H9 (cell line): ENCODE data around the gene ALDH1A3. TPM values are rescaled to one million over a fixed set of nuclear protein-coding genes. Genes with fewer than 3 reads are reported as not detected.

Experiments
- DNase-seq: peaks from one replicate; pipeline ENCODE4 v3.0.0-alpha.2; 2017
- H2AFZ ChIP-seq: one replicate; pipeline ENCODE4 v1.6.1; 2013; ENCODE audit warnings: mild to moderate bottlenecking, low read length, control low read depth, moderate library complexity
- H2AK5ac ChIP-seq: 2 replicates; pipeline ENCODE4 v1.6.1; 2013; ENCODE audit warnings: low read length, control low read depth, mixed read lengths; ENCODE audit not compliant: insufficient read length
- H2BK120ac ChIP-seq: one replicate; pipeline ENCODE4 v1.6.1; 2013; ENCODE audit warnings: low read depth, mild to moderate bottlenecking, low read length, control low read depth, inconsistent platforms; ENCODE audit not compliant: poor library complexity, severe bottlenecking
- H2BK12ac ChIP-seq: 2 replicates; pipeline ENCODE4 v1.6.1; 2013; ENCODE audit warnings: low read length, control low read depth, mixed read lengths, low read depth; ENCODE audit not compliant: insufficient read length
- H2BK15ac ChIP-seq: 2 replicates; pipeline ENCODE4 v1.6.1; 2013; ENCODE audit warnings: low read depth, low read length, control low read depth
- H2BK20ac ChIP-seq: one replicate; pipeline ENCODE4 v1.6.1; 2013; ENCODE audit warnings: low read depth, mild to moderate bottlenecking, low read length, control low read depth, inconsistent platforms; ENCODE audit not compliant: poor library complexity, severe bottlenecking
- H2BK5ac ChIP-seq: 2 replicates; pipeline ENCODE4 v1.6.1; 2013; ENCODE audit warnings: low read length, control low read depth, mixed read lengths; ENCODE audit not compliant: insufficient read length
- H3K14ac ChIP-seq: 2 replicates; pipeline ENCODE4 v1.6.1; 2013; ENCODE audit warnings: low read length, control low read depth; ENCODE audit not compliant: insufficient read depth
- H3K18ac ChIP-seq: 2 replicates; pipeline ENCODE4 v1.6.1; 2013; ENCODE audit warnings: low read depth, mild to moderate bottlenecking, mixed read lengths, low read length, control low read depth; ENCODE audit not compliant: insufficient read length
- H3K23ac ChIP-seq: 2 replicates; pipeline ENCODE4 v1.6.1; 2013; ENCODE audit warnings: low read length, control low read depth, mixed read lengths, low read depth; ENCODE audit not compliant: insufficient read length
- H3K23me2 ChIP-seq: 2 replicates; pipeline ENCODE4 v1.6.1; 2013; ENCODE audit warnings: low read depth, mild to moderate bottlenecking, mixed read lengths, low read length, control low read depth; ENCODE audit not compliant: insufficient read length, poor library complexity, severe bottlenecking
- H3K27ac ChIP-seq: 2 replicates; pipeline ENCODE4 v1.5.1; 2013; ENCODE audit warnings: low read length, control low read depth, mixed read lengths, low read depth; ENCODE audit not compliant: insufficient read length
- H3K27me3 ChIP-seq: 2 replicates; pipeline ENCODE4 v1.6.1; 2013; ENCODE audit warnings: low read length, control low read depth, inconsistent platforms; ENCODE audit not compliant: insufficient read depth
- H3K4ac ChIP-seq: 2 replicates; pipeline ENCODE4 v1.6.1; 2013; ENCODE audit warnings: low read depth, mild to moderate bottlenecking, control low read depth, inconsistent platforms, low read length, moderate library complexity
- H3K4me1 ChIP-seq: 2 replicates; pipeline ENCODE4 v1.6.1; 2013; ENCODE audit warnings: low read length, control low read depth, inconsistent platforms; ENCODE audit not compliant: insufficient read depth
- H3K4me2 ChIP-seq: 2 replicates; pipeline ENCODE4 v1.6.1; 2013; ENCODE audit warnings: low read length, control low read depth, mixed read lengths; ENCODE audit not compliant: insufficient read length, insufficient read depth
- H3K56ac ChIP-seq: 2 replicates; pipeline ENCODE4 v1.6.1; 2013; ENCODE audit warnings: low read depth, mild to moderate bottlenecking, mixed read lengths, low read length, control low read depth; ENCODE audit not compliant: insufficient read length
- H3K79me1 ChIP-seq: 2 replicates; pipeline ENCODE4 v1.6.1; 2013; ENCODE audit warnings: low read depth, mild to moderate bottlenecking, moderate library complexity, low read length, control low read depth, inconsistent platforms; ENCODE audit not compliant: insufficient read depth, poor library complexity, severe bottlenecking
- H3K79me2 ChIP-seq: 2 replicates; pipeline ENCODE4 v1.6.1; 2013; ENCODE audit warnings: low read length, control low read depth, inconsistent platforms; ENCODE audit not compliant: insufficient read depth
- H3K9ac ChIP-seq: 2 replicates; pipeline ENCODE4 v1.6.1; 2013; ENCODE audit warnings: low read length, control low read depth, mixed read lengths; ENCODE audit not compliant: insufficient read length; ENCODE audit errors: extremely low read depth
- H3K9me3 ChIP-seq: one replicate; pipeline ENCODE4 v1.6.1; 2013; ENCODE audit warnings: low read depth, low read length, inconsistent platforms; ENCODE audit not compliant: control insufficient read depth
- H3T11ph ChIP-seq: one replicate; pipeline ENCODE4 v1.6.1; 2013; ENCODE audit warnings: mild to moderate bottlenecking, low read length, control low read depth, inconsistent platforms
- H4K20me1 ChIP-seq: one replicate; pipeline ENCODE4 v1.6.1; 2013; ENCODE audit not compliant: control insufficient read depth, insufficient read length, insufficient read depth
- H4K5ac ChIP-seq: 2 replicates; pipeline ENCODE4 v1.6.1; 2013; ENCODE audit warnings: low read depth, mild to moderate bottlenecking, mixed read lengths, low read length, control low read depth; ENCODE audit not compliant: insufficient read length
- H4K8ac ChIP-seq: replicated peaks from 2 replicates; pipeline ENCODE4 v1.6.1; 2013; ENCODE audit warnings: low read length, control low read depth, mixed read lengths, low read depth; ENCODE audit not compliant: insufficient read length
- H4K91ac ChIP-seq: 2 replicates; pipeline ENCODE4 v1.6.1; 2013; ENCODE audit warnings: low read depth, mild to moderate bottlenecking, moderate library complexity, mixed read lengths, low read length, control low read depth; ENCODE audit not compliant: insufficient read length
- H3K27ac Mint-ChIP-seq, 3 experiments: 2 replicates in 2 of 3; 3 replicates in 1 of 3; pipeline ENCODE4 v1.8.0; 2020 to 2021; ENCODE audit warnings: mixed read lengths in 3 of 3, mild to moderate bottlenecking in 1 of 3, moderate library complexity in 1 of 3
- H3K27me3 Mint-ChIP-seq: 2 replicates; pipeline ENCODE4 v1.8.0; 2021; ENCODE audit warnings: low read depth, mild to moderate bottlenecking, moderate library complexity, mixed read lengths
- H3K36me3 Mint-ChIP-seq, 3 experiments: 2 replicates in 2 of 3; 3 replicates in 1 of 3; pipeline ENCODE4 v1.8.0; 2020 to 2021; ENCODE audit warnings: low read depth in 3 of 3, mixed read lengths in 3 of 3; ENCODE audit not compliant: insufficient read depth in 1 of 3
- H3K4me1 Mint-ChIP-seq, 2 experiments: 2 replicates each; pipeline ENCODE4 v1.8.0; 2020; ENCODE audit warnings: mixed read lengths in 2 of 2
- H3K4me3 Mint-ChIP-seq, 2 experiments: 2 replicates in 1 of 2; 3 replicates in 1 of 2; pipeline ENCODE4 v1.8.0; 2020 to 2021; ENCODE audit warnings: mild to moderate bottlenecking in 2 of 2, mixed read lengths in 2 of 2, moderate library complexity in 1 of 2
- H3K9me3 Mint-ChIP-seq, 2 experiments: 2 replicates in 1 of 2; 3 replicates in 1 of 2; pipeline ENCODE4 v1.8.0; 2020; ENCODE audit warnings: mild to moderate bottlenecking in 2 of 2, mixed read lengths in 2 of 2, moderate library complexity in 1 of 2
- WGBS: extraction: QIAGEN DNeasy Blood & Tissue Kit; methylation state at CpG from one replicate; pipeline ENCODE4 v1.1.7; 2013; ENCODE audit warnings: missing lambda C conversion rate, low lambda C conversion rate, mixed read lengths; ENCODE audit not compliant: insufficient read length; ENCODE audit errors: extremely low coverage; 5-methylcytosine and 5-hydroxymethylcytosine counted together
- total RNA-seq: library from RNA; stranded (reverse); gene quantifications from 2 replicates; pipeline ENCODE4 v1.2.1, GENCODE V29; 2021
- TF ChIP-seq, protein P1 (sequence below): fragments of 200-600 bp; sonication (generic); conservative IDR thresholded peaks from 3 replicates; pipeline ENCODE4 v1.8.0; 2021; ENCODE audit warnings: antibody characterized with exemption, mild to moderate bottlenecking

The ALDH1A3 gene
- total RNA-seq, 1 experiment from 2014 or later: 9.2 TPM

GRCh38 chr15:100908466-100908865, 28.8 kb downstream of the ALDH1A3 start:
- H3K18ac ChIP-seq: no peak overlapping the region
- Mint-ChIP-seq H3K36me3 (peaks cover 2 to 32% (median 12%) of the 10 kb centered on the region in 3 experiments; a peak in 6 of 7 replicates), H3K27me3 (peaks cover 1% of the 10 kb centered on the region), H3K9me3 (peaks cover 3 to 8% of the 10 kb centered on the region in 2 experiments; a peak in 4 of 5 replicates), H3K4me1 (peaks cover 10 to 24% of the 10 kb centered on the region in 2 experiments), H3K27ac (no peak overlapping the region), H3K4me3 (no peak overlapping the region)
- H4K5ac ChIP-seq: no peak overlapping the region
- H2BK12ac ChIP-seq: no peak overlapping the region
- no peak overlapping the region for H2BK5ac ChIP-seq
- no peak for DNase-seq
- H3K23me2 ChIP-seq: no peaks in the 10 kb centered on the region
- no peaks in the 10 kb centered on the region for H3K9me3 ChIP-seq
- no peak overlapping the region for H4K91ac ChIP-seq
- H4K20me1 ChIP-seq: no peaks in the 10 kb centered on the region
- H3K4me2 ChIP-seq: no peak overlapping the region
- H3K79me1 ChIP-seq: no peaks in the 10 kb centered on the region
- H4K8ac ChIP-seq: no peak overlapping the region
- H2BK20ac ChIP-seq: no peak overlapping the region
- H2AK5ac ChIP-seq: no peak overlapping the region
- H3K79me2 ChIP-seq: no peaks in the 10 kb centered on the region
- H3K4me1 ChIP-seq: no peaks in the 10 kb centered on the region
- WGBS: no CpG with 5 or more reads among the region's 6 CpGs
- H3K56ac ChIP-seq: no peak overlapping the region
- no peak overlapping the region for H3K4ac ChIP-seq
- no peak overlapping the region for H3K14ac ChIP-seq
- no peak overlapping the region for H3K23ac ChIP-seq
- H2BK15ac ChIP-seq: no peak overlapping the region
- no peak overlapping the region for H3K9ac ChIP-seq
- H3T11ph ChIP-seq: no peak overlapping the region
- no peak overlapping the region for H3K27ac ChIP-seq
- H2BK120ac ChIP-seq: no peak overlapping the region
- no peak overlapping the region for H2AFZ ChIP-seq
- H3K27me3 ChIP-seq: no peaks in the 10 kb centered on the region
- TF ChIP-seq, protein P1, sequence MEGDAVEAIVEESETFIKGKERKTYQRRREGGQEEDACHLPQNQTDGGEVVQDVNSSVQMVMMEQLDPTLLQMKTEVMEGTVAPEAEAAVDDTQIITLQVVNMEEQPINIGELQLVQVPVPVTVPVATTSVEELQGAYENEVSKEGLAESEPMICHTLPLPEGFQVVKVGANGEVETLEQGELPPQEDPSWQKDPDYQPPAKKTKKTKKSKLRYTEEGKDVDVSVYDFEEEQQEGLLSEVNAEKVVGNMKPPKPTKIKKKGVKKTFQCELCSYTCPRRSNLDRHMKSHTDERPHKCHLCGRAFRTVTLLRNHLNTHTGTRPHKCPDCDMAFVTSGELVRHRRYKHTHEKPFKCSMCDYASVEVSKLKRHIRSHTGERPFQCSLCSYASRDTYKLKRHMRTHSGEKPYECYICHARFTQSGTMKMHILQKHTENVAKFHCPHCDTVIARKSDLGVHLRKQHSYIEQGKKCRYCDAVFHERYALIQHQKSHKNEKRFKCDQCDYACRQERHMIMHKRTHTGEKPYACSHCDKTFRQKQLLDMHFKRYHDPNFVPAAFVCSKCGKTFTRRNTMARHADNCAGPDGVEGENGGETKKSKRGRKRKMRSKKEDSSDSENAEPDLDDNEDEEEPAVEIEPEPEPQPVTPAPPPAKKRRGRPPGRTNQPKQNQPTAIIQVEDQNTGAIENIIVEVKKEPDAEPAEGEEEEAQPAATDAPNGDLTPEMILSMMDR: no peak
